ENCODE data around the gene ALAS1.

- no peak for TF ChIP-seq CTCF (IDR thresholded peaks at IDR 0.05)
- no peak for TF ChIP-seq POLR2A (IDR thresholded peaks at IDR 0.05)
These were observed 2.7 kb upstream of the ALAS1 start for GRCh38 chr3:52195291-52195597.
